B cell (primary cell): ENCODE measurements around the gene HMGA1. TPM values are rescaled to one million over a fixed set of nuclear protein-coding genes. Genes with fewer than 3 reads are reported as not detected.

Source experiments
- ATAC-seq: fragments of 200-7000 bp; cut with Tn5 transposase; one replicate; pipeline ENCODE4 v1.10.0; 2021; ENCODE audit warnings: low read depth, mild to moderate bottlenecking, moderate number of reproducible peaks, moderate library complexity
- CTCF ChIA-PET: fragments of 350-600 bp; sonication (Branson Sonifier 250); formaldehyde crosslinking; loops from one replicate; lab custom pipeline; 2021; ENCODE audit warnings: antibody characterized with exemption, inconsistent platforms; lab: Charles Lee
- POLR2A ChIA-PET: fragments of 350-600 bp; sonication (Branson Sonifier 250); formaldehyde crosslinking; loops from one replicate; lab custom pipeline; 2021; ENCODE audit warnings: antibody characterized with exemption; lab: Charles Lee
- DNase-seq: peaks from one replicate; pipeline ENCODE4 v3.0.0; 2013
- H2AFZ ChIP-seq: 2 replicates; pipeline ENCODE4 v1.6.1; 2012; ENCODE audit warnings: mild to moderate bottlenecking, low read depth, low read length; ENCODE audit not compliant: insufficient read depth, poor library complexity, severe bottlenecking
- H3K27ac ChIP-seq, 2 donors: 1 replicate in 1 of 2; 2 replicates in 1 of 2; pipeline ENCODE4 v1.5.1; 2012 to 2013; ENCODE audit warnings: low read length in 2 of 2, mild to moderate bottlenecking in 2 of 2, moderate library complexity in 1 of 2
- H3K27me3 ChIP-seq, 4 experiments: fragments of 200-600 bp in 1 of 4; sonication (generic) in 1 of 4; replicated peaks in 1 of 4; 1 replicate in 2 of 4; 2 replicates in 2 of 4; pipeline versions ENCODE4 v1.6.1 to v1.7.0; 2013 to 2016; ENCODE audit warnings: low read length in 3 of 4, mild to moderate bottlenecking in 2 of 4, mixed read lengths in 1 of 4, moderate library complexity in 1 of 4; ENCODE audit not compliant: insufficient read depth in 4 of 4, control insufficient read depth in 3 of 4; ENCODE audit errors: control extremely low read depth in 1 of 4
- H3K36me3 ChIP-seq, 2 experiments: replicated peaks in 1 of 2; 1 replicate in 1 of 2; 2 replicates in 1 of 2; pipeline versions ENCODE4 v1.6.1 to v1.7.1; 2013; ENCODE audit warnings: low read length in 1 of 2; ENCODE audit not compliant: insufficient read depth in 2 of 2, control insufficient read depth in 1 of 2; ENCODE audit errors: control extremely low read depth in 1 of 2, extremely low read depth in 1 of 2
- H3K4me1 ChIP-seq, 2 donors: fragments of 200-600 bp in 1 of 2; sonication (generic) in 1 of 2; 1 replicate in 1 of 2; 2 replicates in 1 of 2; pipeline versions ENCODE4 v1.5.1 to v1.6.1; 2013 to 2017; ENCODE audit warnings: low read length in 2 of 2; ENCODE audit not compliant: control insufficient read depth in 2 of 2, insufficient read depth in 2 of 2
- H3K4me2 ChIP-seq: replicated peaks from 2 replicates; pipeline ENCODE3; 2012; ENCODE audit warnings: mild to moderate bottlenecking, low read depth, low read length; ENCODE audit not compliant: poor library complexity, severe bottlenecking
- H3K4me3 ChIP-seq, 5 experiments: fragments of 200-600 bp in 1 of 5; sonication (generic) in 1 of 5; 1 replicate in 3 of 5; 2 replicates in 2 of 5; pipeline versions ENCODE4 v1.5.1 to v1.7.0; 2011 to 2016; ENCODE audit warnings: low read length in 4 of 5, mild to moderate bottlenecking in 4 of 5, low read depth in 2 of 5, control low read depth in 1 of 5, moderate library complexity in 1 of 5; ENCODE audit not compliant: insufficient read depth in 1 of 5; ENCODE audit errors: control extremely low read depth in 1 of 5, extremely low read depth in 1 of 5
- H3K79me2 ChIP-seq: fragments of 200-600 bp; sonication (generic); one replicate; pipeline ENCODE4 v1.6.0; 2016; ENCODE audit warnings: low read length; ENCODE audit not compliant: control insufficient read depth, insufficient read depth
- H3K9ac ChIP-seq: fragments of 200-600 bp; sonication (generic); 2 replicates; pipeline ENCODE4 v1.6.1; 2017; ENCODE audit warnings: mild to moderate bottlenecking, low read length, moderate library complexity
- H3K9me3 ChIP-seq, 3 donors: one replicate each; pipeline versions ENCODE4 v1.6.1 to v1.7.1; 2013; ENCODE audit warnings: low read length in 2 of 3; ENCODE audit not compliant: control insufficient read depth in 2 of 3, insufficient read depth in 1 of 3; ENCODE audit errors: control extremely low read depth in 1 of 3
- H4K20me1 ChIP-seq: 2 replicates; pipeline ENCODE4 v1.6.0; 2012; ENCODE audit warnings: mild to moderate bottlenecking, low read length; ENCODE audit not compliant: insufficient read depth, control insufficient read depth, poor library complexity, severe bottlenecking
- H3K27ac Mint-ChIP-seq: one replicate; pipeline ENCODE4 v1.8.0; 2021; ENCODE audit warnings: mixed read lengths
- H3K27me3 Mint-ChIP-seq: one replicate; pipeline ENCODE4 v1.8.0; 2021; ENCODE audit warnings: mixed read lengths
- H3K4me1 Mint-ChIP-seq: one replicate; pipeline ENCODE4 v1.8.0; 2021; ENCODE audit warnings: mixed read lengths
- H3K4me3 Mint-ChIP-seq: one replicate; pipeline ENCODE4 v1.8.0; 2021; ENCODE audit warnings: mixed read lengths
- H3K9me3 Mint-ChIP-seq: one replicate; pipeline ENCODE4 v1.8.0; 2022; ENCODE audit warnings: mixed read lengths; ENCODE audit not compliant: insufficient read depth
- CTCF ChIP-seq: fragments of 200-600 bp; IDR thresholded peaks from one replicate; pipeline ENCODE4 v1.8.0; 2022; ENCODE audit warnings: antibody characterized with exemption, mild to moderate bottlenecking
- EZH2 ChIP-seq: IDR thresholded peaks from 2 replicates; pipeline ENCODE4 v1.6.1; 2012; ENCODE audit warnings: borderline replicate concordance, low read depth, mild to moderate bottlenecking, moderate library complexity, low read length; ENCODE audit not compliant: insufficient read depth, poor library complexity, severe bottlenecking
- WGBS: methylation state at CpG from one replicate; pipeline ENCODE4 v1.1.5; 2013; ENCODE audit warnings: missing lambda C conversion rate; ENCODE audit not compliant: insufficient coverage; 5-methylcytosine and 5-hydroxymethylcytosine counted together
- intact Hi-C: fragments of 100-400 bp; cut with micrococcal nuclease; formaldehyde crosslinking; loops from one replicate; pipeline ENCODE4 v1.10.0; 2022
- polyA plus RNA-seq: library from polyadenylated mRNA; depleted of rRNA; stranded (reverse); fragments of >200 nt; gene quantifications from 2 replicates; pipeline ENCODE4 v1.2.3, GENCODE V29; 2012
- total RNA-seq, 2 donors: library from RNA; stranded (reverse); fragments of 120-200 nt in 1 of 2; gene quantifications; 1 replicate in 1 of 2; 2 replicates in 1 of 2; pipeline versions ENCODE4 v1.2.3 to v1.2.4, GENCODE V29; 2013 to 2022

HMGA1 gene
- total and polyA plus RNA-seq, 2 donors (not counting 1 experiment from before 2014, with no cell fraction given), result 59.6 to 66.4 TPM

- ATAC-seq, result no peak
- no peak for DNase-seq
- Mint-ChIP-seq H3K9me3 (no peaks in the 10 kb centered on the region), H3K4me1 (peaks cover 42% of the 10 kb centered on the region), H3K27ac (peak overlapping the region; percentile 6), H3K27me3 (no peaks in the 10 kb centered on the region), H3K4me3 (peak overlapping the region; percentile 10)
- Histone ChIP-seq H3K27ac (peak overlapping the region in 1 of 2 donors; percentile 45), H3K4me3 (no peak overlapping the region), H3K27me3 (no peaks in the 10 kb centered on the region), H3K36me3 (no peaks in the 10 kb centered on the region), H3K79me2 (no peaks in the 10 kb centered on the region), H2AFZ (no peak overlapping the region), H3K9me3 (peaks cover 0 to 2% (median 0%) of the 10 kb centered on the region in 3 donors), H3K4me1 (peaks cover 30 to 38% of the 10 kb centered on the region in 2 donors), H4K20me1 (no peaks in the 10 kb centered on the region), H3K9ac (no peak overlapping the region), H3K4me2 (no peak overlapping the region)
- CTCF ChIA-PET, result interaction anchor here (2.9 kb wide), 1 partner anchor 29 kb away, joined by 20 read pairs; no protein-coding TSS in a partner anchor
- TF ChIP-seq EZH2 (no peak), CTCF (no peak)
- POLR2A ChIA-PET, result no interaction called here
- intact Hi-C loops, result loop anchor here (2.0 kb wide), 1 partner anchor 29 kb away; no protein-coding TSS in a partner anchor
- 100% methylated on average over 4 of the region's 5 CpGs for WGBS
Measured at GRCh38 chr6:34225551-34225950, 11.1 kb upstream of the HMGA1 start.

- no peak for ATAC-seq
- CTCF ChIA-PET, result interaction anchor here (2.9 kb wide), 1 partner anchor 30 kb away, joined by 20 read pairs; no protein-coding TSS in a partner anchor
- peaks cover 0 to 2% (median 0%) of the 10 kb centered on the region in 3 donors for H3K9me3 ChIP-seq
- H3K27me3 ChIP-seq, result no peaks in the 10 kb centered on the region
- WGBS, result 77% methylated on average over 5 of the region's 7 CpGs
- DNase-seq, result no peak
- TF ChIP-seq CTCF (no peak), EZH2 (no peak)
- H3K9ac ChIP-seq, result no peak overlapping the region
- intact Hi-C loops, result no loop called here
- Mint-ChIP-seq H3K27ac (peak overlapping the region; percentile 47), H3K9me3 (no peaks in the 10 kb centered on the region), H3K4me1 (peaks cover 41% of the 10 kb centered on the region), H3K27me3 (no peaks in the 10 kb centered on the region), H3K4me3 (peak overlapping the region; percentile 13)
- H3K27ac ChIP-seq, result peak overlapping the region in 1 of 2 donors; percentile 45
- H3K79me2 ChIP-seq, result no peaks in the 10 kb centered on the region
- no peaks in the 10 kb centered on the region for H3K36me3 ChIP-seq
- no peak overlapping the region for H3K4me2 ChIP-seq
- no peak overlapping the region for H3K4me3 ChIP-seq
- H2AFZ ChIP-seq, result no peak overlapping the region
- no peaks in the 10 kb centered on the region for H4K20me1 ChIP-seq
- peaks cover 30 to 38% of the 10 kb centered on the region in 2 donors for H3K4me1 ChIP-seq
- POLR2A ChIA-PET, result interaction anchor here (0.7 kb wide), 1 partner anchor 25 kb away, joined by 3 read pairs; no protein-coding TSS in a partner anchor
Measured at GRCh38 chr6:34226066-34226465, 10.6 kb upstream of the HMGA1 start.
